PC-9 (cell line): Measurements from ENCODE around the gene SPATA45.

Source experiments
- CTCF ChIP-seq: fragments of 200-600 bp; sonication (generic); conservative IDR thresholded peaks from 2 replicates; pipeline ENCODE4 v1.6.1; 2017; ENCODE audit warnings: mixed run types, antibody characterized with exemption, mild to moderate bottlenecking, moderate library complexity
- EZH2 ChIP-seq: fragments of 200-600 bp; sonication (generic); IDR thresholded peaks from 2 replicates; pipeline ENCODE4 v1.8.0; 2017; ENCODE audit warnings: antibody characterized with exemption, low read depth

GRCh38 chr1:212820969-212821368 is 26.5 kb downstream of the SPATA45 start:
- no peak for TF ChIP-seq CTCF
- no peak for TF ChIP-seq EZH2
